SKM-1 (cell line): Measurements from ENCODE around the gene CASKIN1.
"Not testable (repeated sequence)": the region's sequence is repeated elsewhere in the genome, so short reads cannot be mapped to it uniquely, and the experiment has no call there.

Experiments used
- DNase-seq: peaks from one replicate; lab custom pipeline; 2025; ENCODE audit not compliant: unreplicated experiment; lab: John Stamatoyannopoulos, UW

Gene CASKIN1

GRCh38 chr16:2145843-2146242, 50.6 kb downstream of the CASKIN1 start:
- DNase-seq, result no peak

DNA sequence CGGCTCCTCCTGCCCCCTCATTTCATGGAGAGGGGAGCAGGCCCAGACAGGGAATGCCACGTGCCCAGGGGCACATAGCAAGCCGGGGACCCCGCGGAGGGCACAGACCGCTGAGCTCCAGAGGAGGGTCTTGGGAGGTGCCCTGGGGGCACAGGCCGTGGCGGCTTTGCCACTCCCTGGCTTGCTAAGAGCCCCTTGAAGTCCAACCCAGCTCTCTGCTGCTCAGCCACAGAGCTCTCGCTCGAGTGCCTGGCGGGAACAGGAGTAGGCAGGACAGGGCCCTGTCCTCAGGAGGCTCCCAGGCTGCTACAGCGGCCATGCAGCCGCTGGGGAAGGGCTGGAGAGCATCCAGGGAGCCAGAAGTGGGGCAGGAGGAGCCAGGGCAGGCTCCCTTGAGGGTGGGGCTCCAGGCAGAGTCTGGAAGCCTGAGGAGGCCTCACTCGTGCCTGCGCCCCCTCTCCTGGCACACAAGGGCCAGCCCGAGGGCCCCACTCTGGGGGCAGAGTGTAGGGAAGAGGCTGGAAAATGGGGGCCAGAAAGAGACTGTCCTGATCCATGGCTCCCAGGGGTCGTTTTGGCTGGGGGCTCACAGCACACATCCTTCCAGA, 52.4 kb downstream of the CASKIN1 start:
- no peak for DNase-seq

DNA sequence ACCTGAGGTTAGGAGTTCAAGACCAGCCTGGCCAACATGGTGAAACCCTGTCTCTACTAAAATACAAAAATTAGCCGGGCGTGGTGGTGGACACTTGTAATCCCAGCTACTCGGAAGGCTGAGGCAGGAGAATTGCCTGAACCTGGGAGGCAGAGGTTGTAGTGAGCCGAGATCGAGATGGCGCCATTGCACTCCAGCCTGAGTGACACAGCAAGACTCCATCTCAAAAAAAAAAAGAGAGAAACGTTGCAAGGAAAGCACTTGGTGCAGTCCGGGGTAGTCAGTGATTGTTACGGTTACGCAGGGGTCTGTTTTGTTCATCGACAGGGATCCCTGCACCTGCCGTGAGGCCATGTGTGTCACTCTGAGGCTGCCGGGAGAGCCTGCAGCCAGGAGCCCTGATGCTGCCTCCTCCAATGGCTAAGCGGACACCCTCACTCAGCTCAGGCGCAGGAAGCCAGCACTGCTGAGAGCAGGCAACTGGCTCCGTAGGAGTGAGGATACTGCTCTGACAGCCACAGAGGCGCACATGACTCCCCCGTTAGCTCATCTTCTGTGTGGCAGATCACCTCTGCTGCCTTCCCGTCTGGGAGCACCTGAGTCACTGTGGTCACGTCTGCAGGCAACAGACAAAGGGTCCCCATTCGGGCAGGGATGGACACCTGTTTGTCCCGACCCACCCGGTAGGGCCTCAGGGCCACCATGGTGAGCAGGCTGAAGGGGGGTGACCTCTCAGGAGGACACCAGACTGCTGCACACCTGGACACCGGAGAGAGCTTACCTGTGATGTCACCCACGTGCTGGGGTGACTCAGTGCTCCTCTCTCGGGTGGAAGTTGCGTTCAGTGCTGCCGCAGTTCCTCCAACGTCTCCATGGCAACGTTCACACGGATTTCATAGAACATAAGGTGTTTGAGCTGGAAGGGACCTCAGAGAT, 53.2 kb downstream of the CASKIN1 start:
- DNase-seq, result no peak

- peak; percentile 69 for DNase-seq
Measured at GRCh38 chr16:2135770-2136490, 60.5 kb downstream of the CASKIN1 start, which contains the start of gene PKD1. Gene PKD1 (minus strand): TSS chr16:2135898. CDS start chr16:2135689, 209 bp downstream.

DNA sequence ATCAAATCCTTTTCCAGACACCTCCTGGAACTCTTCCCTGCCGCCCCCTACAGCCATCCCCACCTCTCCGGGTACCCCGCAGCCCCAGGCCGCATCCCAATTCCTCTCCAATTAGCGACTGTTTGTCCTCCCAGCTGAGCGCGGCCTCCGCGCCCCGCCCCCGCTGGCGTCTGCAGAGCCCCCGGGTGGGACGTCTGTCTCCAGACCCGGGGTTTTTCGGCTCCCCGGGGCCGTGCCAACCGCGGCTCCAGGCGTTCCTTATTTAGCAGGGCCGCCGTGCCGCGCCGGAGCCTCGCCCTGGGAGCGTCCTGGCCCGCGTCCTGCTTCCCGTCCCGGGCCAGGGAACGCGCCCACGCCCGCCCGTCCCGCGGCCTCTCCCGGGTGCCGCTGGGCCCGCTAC, 61.3 kb downstream of the CASKIN1 start:
- DNase-seq, result not testable (repeated sequence)

DNA sequence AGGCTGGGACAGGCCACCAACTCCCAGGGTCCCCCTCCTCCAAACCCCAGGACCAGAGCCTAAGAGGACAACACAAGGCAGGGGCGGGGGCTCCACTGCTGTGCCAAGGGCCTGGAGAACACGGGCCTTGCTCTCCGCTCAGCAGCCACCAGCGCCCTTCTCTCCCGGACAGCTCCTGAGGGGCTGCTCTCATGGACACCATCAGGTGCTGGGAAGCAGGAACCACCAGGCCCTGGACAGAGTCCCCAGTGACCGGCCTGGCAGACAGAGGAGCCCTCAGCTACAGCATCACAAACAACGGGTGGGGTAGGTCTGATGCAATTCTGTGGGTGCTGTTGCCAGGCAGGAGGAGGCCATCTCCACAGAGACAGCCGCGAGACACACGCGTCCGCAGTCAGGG, 62.6 kb downstream of the CASKIN1 start:
- DNase-seq, result not testable (repeated sequence)

- not testable (repeated sequence) for DNase-seq
Measured at GRCh38 chr16:2129890-2130447, 66.4 kb downstream of the CASKIN1 start.

GRCh38 chr16:2129251-2129650, 67.2 kb downstream of the CASKIN1 start:
- not testable (repeated sequence) for DNase-seq

DNA sequence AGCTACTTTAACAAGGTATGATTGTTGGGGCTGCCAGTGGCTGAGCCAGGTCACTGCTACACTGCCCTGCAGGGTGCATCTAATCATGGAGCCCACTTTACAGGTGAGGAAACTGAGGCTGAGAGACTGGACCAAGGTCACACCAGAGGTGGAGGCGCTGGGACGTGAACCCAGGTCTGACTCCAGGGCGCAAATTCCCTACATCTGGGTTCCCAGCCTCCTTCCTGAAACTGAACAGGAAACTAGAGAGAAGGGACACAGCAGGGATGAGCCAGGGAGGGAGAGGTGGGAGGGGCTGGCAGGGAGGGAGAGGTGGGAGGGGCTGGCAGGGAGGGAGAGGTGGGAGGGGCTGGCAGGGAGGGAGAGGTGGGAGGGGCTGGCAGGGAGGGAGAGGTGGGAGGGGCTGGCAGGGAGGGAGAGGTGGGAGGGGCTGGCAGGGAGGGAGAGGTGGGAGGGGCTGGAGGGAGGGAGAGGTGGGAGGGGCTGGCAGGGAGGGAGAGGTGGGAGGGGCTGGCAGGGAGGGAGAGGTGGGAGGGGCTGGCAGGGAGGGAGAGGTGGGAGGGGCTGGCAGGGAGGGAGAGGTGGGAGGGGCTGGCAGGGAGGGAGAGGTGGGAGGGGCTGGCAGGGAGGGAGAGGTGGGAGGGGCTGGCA, 68.7 kb downstream of the CASKIN1 start:
- DNase-seq, result not testable (repeated sequence)
